ENCODE results near the gene LINGO4. TPM values are rescaled to one million over a fixed set of nuclear protein-coding genes. Genes with fewer than 3 reads are reported as not detected.
"Not testable (repeated sequence)": the region's sequence is repeated elsewhere in the genome, so short reads cannot be mapped to it uniquely, and the experiment has no call there.

LINGO4 gene
- total and polyA plus RNA-seq, 2 donors (not counting 1 experiment from before 2014, with no cell fraction given) = not detected

GRCh38 chr1:151774256-151774922, 30.8 kb downstream of the LINGO4 start:
- Histone ChIP-seq H3K9ac (ENCODE audit: low read length) (no peak overlapping the region), H3K4me1 (ENCODE audit: control insufficient read depth in 2 of 2, insufficient read depth in 2 of 2, low read length in 2 of 2) (no peaks in the 10 kb centered on the region), H3K9me3 (ENCODE audit: control extremely low read depth in 1 of 3, control insufficient read depth in 2 of 3, insufficient read depth in 1 of 3, low read length in 2 of 3) (no peaks in the 10 kb centered on the region), H4K20me1 (ENCODE audit: control insufficient read depth, insufficient read depth, low read length, poor library complexity, severe bottlenecking) (no peaks in the 10 kb centered on the region), H3K36me3 (replicated peaks in 1 of 2; ENCODE audit: control extremely low read depth in 1 of 2, control insufficient read depth in 1 of 2, extremely low read depth in 1 of 2, insufficient read depth in 2 of 2, low read length in 1 of 2) (peaks cover 0 to 42% of the 10 kb centered on the region in 2 experiments), H3K4me3 (ENCODE audit: control extremely low read depth in 1 of 5, extremely low read depth in 1 of 5, insufficient read depth in 1 of 5, low read depth in 2 of 5, low read length in 4 of 5) (no peak overlapping the region), H3K4me2 (replicated peaks; ENCODE audit: low read depth, low read length, poor library complexity, severe bottlenecking) (no peak overlapping the region), H3K27ac (ENCODE audit: low read length in 2 of 2) (no peak overlapping the region), H3K27me3 (replicated peaks in 1 of 4; ENCODE audit: control extremely low read depth in 1 of 4, control insufficient read depth in 3 of 4, insufficient read depth in 4 of 4, low read length in 3 of 4) (no peaks in the 10 kb centered on the region), H3K79me2 (ENCODE audit: control insufficient read depth, insufficient read depth, low read length) (no peaks in the 10 kb centered on the region), H2AFZ (ENCODE audit: insufficient read depth, low read depth, low read length, poor library complexity, severe bottlenecking) (no peak overlapping the region)
- ATAC-seq (ENCODE audit: low read depth) = no peak
- Mint-ChIP-seq H3K27me3 (no peaks in the 10 kb centered on the region), H3K27ac (no peak overlapping the region), H3K9me3 (ENCODE audit: insufficient read depth) (no peaks in the 10 kb centered on the region), H3K4me1 (no peaks in the 10 kb centered on the region), H3K4me3 (no peak overlapping the region)
- CTCF ChIA-PET = no interaction called here
- POLR2A ChIA-PET = no interaction called here
- no peak for DNase-seq
- no peak for TF ChIP-seq CTCF (IDR thresholded peaks at IDR 0.05)
- no peak for TF ChIP-seq EZH2 (IDR thresholded peaks at IDR 0.05; ENCODE audit: borderline replicate concordance, insufficient read depth, low read depth, low read length, poor library complexity, severe bottlenecking)
- WGBS (ENCODE audit: insufficient coverage) = 70% methylated on average over 2 of the region's 3 CpGs
- intact Hi-C loops (cut with micrococcal nuclease) = no loop called here

GRCh38 chr1:151773702-151774101, 31.5 kb downstream of the LINGO4 start:
- Histone ChIP-seq H3K79me2 (ENCODE audit: control insufficient read depth, insufficient read depth, low read length) (no peaks in the 10 kb centered on the region), H3K4me1 (ENCODE audit: control insufficient read depth in 2 of 2, insufficient read depth in 2 of 2, low read length in 2 of 2) (no peaks in the 10 kb centered on the region), H4K20me1 (ENCODE audit: control insufficient read depth, insufficient read depth, low read length, poor library complexity, severe bottlenecking) (no peaks in the 10 kb centered on the region), H3K4me3 (ENCODE audit: control extremely low read depth in 1 of 5, extremely low read depth in 1 of 5, insufficient read depth in 1 of 5, low read depth in 2 of 5, low read length in 4 of 5) (no peak overlapping the region), H3K4me2 (replicated peaks; ENCODE audit: low read depth, low read length, poor library complexity, severe bottlenecking) (no peak overlapping the region), H3K9me3 (ENCODE audit: control extremely low read depth in 1 of 3, control insufficient read depth in 2 of 3, insufficient read depth in 1 of 3, low read length in 2 of 3) (no peaks in the 10 kb centered on the region), H3K36me3 (replicated peaks in 1 of 2; ENCODE audit: control extremely low read depth in 1 of 2, control insufficient read depth in 1 of 2, extremely low read depth in 1 of 2, insufficient read depth in 2 of 2, low read length in 1 of 2) (peaks cover 0 to 38% of the 10 kb centered on the region in 2 experiments), H2AFZ (ENCODE audit: insufficient read depth, low read depth, low read length, poor library complexity, severe bottlenecking) (no peak overlapping the region), H3K27me3 (replicated peaks in 1 of 4; ENCODE audit: control extremely low read depth in 1 of 4, control insufficient read depth in 3 of 4, insufficient read depth in 4 of 4, low read length in 3 of 4) (no peaks in the 10 kb centered on the region), H3K9ac (ENCODE audit: low read length) (no peak overlapping the region), H3K27ac (ENCODE audit: low read length in 2 of 2) (no peak overlapping the region)
- ChIA-PET CTCF (no interaction called here), POLR2A (no interaction called here)
- H3K4me1 Mint-ChIP-seq = no peaks in the 10 kb centered on the region
- no peak overlapping the region for H3K27ac Mint-ChIP-seq
- H3K4me3 Mint-ChIP-seq = no peak overlapping the region
- TF ChIP-seq CTCF (IDR thresholded peaks at IDR 0.05) (no peak), EZH2 (IDR thresholded peaks at IDR 0.05; ENCODE audit: borderline replicate concordance, insufficient read depth, low read depth, low read length, poor library complexity, severe bottlenecking) (no peak)
- intact Hi-C loops (cut with micrococcal nuclease) = no loop called here
- no peak for ATAC-seq (ENCODE audit: low read depth)
- 98% methylated on average over 5 of the region's 5 CpGs for WGBS (ENCODE audit: insufficient coverage)
- DNase-seq = no peak
- no peaks in the 10 kb centered on the region for H3K9me3 Mint-ChIP-seq (ENCODE audit: insufficient read depth)
- H3K27me3 Mint-ChIP-seq = no peaks in the 10 kb centered on the region

GRCh38 chr1:151769270-151769669, 35.9 kb downstream of the LINGO4 start:
- POLR2A ChIA-PET; H3K4me2 ChIP-seq (replicated peaks; ENCODE audit: low read depth, low read length, poor library complexity, severe bottlenecking); H3K27me3 ChIP-seq (replicated peaks in 1 of 4; ENCODE audit: control extremely low read depth in 1 of 4, control insufficient read depth in 3 of 4, insufficient read depth in 4 of 4, low read length in 3 of 4); H3K4me1 Mint-ChIP-seq; H3K79me2 ChIP-seq (ENCODE audit: control insufficient read depth, insufficient read depth, low read length); H4K20me1 ChIP-seq (ENCODE audit: control insufficient read depth, insufficient read depth, low read length, poor library complexity, severe bottlenecking); H3K4me3 Mint-ChIP-seq; H3K9ac ChIP-seq (ENCODE audit: low read length); H3K27me3 Mint-ChIP-seq; H3K9me3 Mint-ChIP-seq (ENCODE audit: insufficient read depth); H2AFZ ChIP-seq (ENCODE audit: insufficient read depth, low read depth, low read length, poor library complexity, severe bottlenecking); H3K4me3 ChIP-seq (ENCODE audit: control extremely low read depth in 1 of 5, extremely low read depth in 1 of 5, insufficient read depth in 1 of 5, low read depth in 2 of 5, low read length in 4 of 5); ATAC-seq (ENCODE audit: low read depth); H3K36me3 ChIP-seq (replicated peaks in 1 of 2; ENCODE audit: control extremely low read depth in 1 of 2, control insufficient read depth in 1 of 2, extremely low read depth in 1 of 2, insufficient read depth in 2 of 2, low read length in 1 of 2); intact Hi-C loops (cut with micrococcal nuclease); H3K27ac Mint-ChIP-seq; H3K9me3 ChIP-seq (ENCODE audit: control extremely low read depth in 1 of 3, control insufficient read depth in 2 of 3, insufficient read depth in 1 of 3, low read length in 2 of 3); H3K4me1 ChIP-seq (ENCODE audit: control insufficient read depth in 2 of 2, insufficient read depth in 2 of 2, low read length in 2 of 2); CTCF ChIA-PET; H3K27ac ChIP-seq (ENCODE audit: low read length in 2 of 2); DNase-seq: not testable (repeated sequence)
- 96% methylated on average over 14 of the region's 34 CpGs for WGBS (ENCODE audit: insufficient coverage)

Data from B cell (primary cell).